ENCODE results near the gene TMEM200B.
"Not testable (repeated sequence)": the region's sequence is repeated elsewhere in the genome, so short reads cannot be mapped to it uniquely, and the experiment has no call there.

Gene TMEM200B

GRCh38 chr1:29123887-29124365 lies at the start of gene TMEM200B:
TSS of gene TMEM200B (minus strand) at chr1:29123903. CDS start at chr1:29121828, 2,075 bp downstream.
- no peak for DNase-seq

GRCh38 chr1:29172415-29172939 lies 48.8 kb upstream of the TMEM200B start:
- no peak for DNase-seq

GRCh38 chr1:29171521-29171920 lies 47.8 kb upstream of the TMEM200B start:
- DNase-seq: no peak

- no peak for DNase-seq
Measured at GRCh38 chr1:29171089-29171488, 47.4 kb upstream of the TMEM200B start.

GRCh38 chr1:29169976-29170375 lies 46.3 kb upstream of the TMEM200B start:
- no peak for DNase-seq

GRCh38 chr1:29167904-29168303 lies 44.2 kb upstream of the TMEM200B start:
- DNase-seq: no peak

GRCh38 chr1:29166291-29166878 lies 42.7 kb upstream of the TMEM200B start:
- no peak for DNase-seq

GRCh38 chr1:29164588-29164987 lies 40.9 kb upstream of the TMEM200B start:
- DNase-seq: no peak

GRCh38 chr1:29162476-29163138 lies 38.9 kb upstream of the TMEM200B start:
- no peak for DNase-seq

- DNase-seq: no peak
Measured at GRCh38 chr1:29162025-29162424, 38.3 kb upstream of the TMEM200B start.

GRCh38 chr1:29159773-29160172 lies 36.1 kb upstream of the TMEM200B start:
- DNase-seq: no peak

GRCh38 chr1:29157269-29157601 lies 33.5 kb upstream of the TMEM200B start:
- no peak for DNase-seq

- DNase-seq: no peak
Measured at GRCh38 chr1:29156543-29157268, 33.0 kb upstream of the TMEM200B start.

GRCh38 chr1:29152046-29152805 lies 28.5 kb upstream of the TMEM200B start:
- DNase-seq: no peak

GRCh38 chr1:29150346-29150745 lies 26.6 kb upstream of the TMEM200B start:
- not testable (repeated sequence) for DNase-seq

GRCh38 chr1:29148656-29149491 lies 25.2 kb upstream of the TMEM200B start:
- DNase-seq: no peak

- DNase-seq: no peak
Measured at GRCh38 chr1:29145739-29146437, 22.2 kb upstream of the TMEM200B start.

- no peak for DNase-seq
Measured at GRCh38 chr1:29144178-29144577, 20.5 kb upstream of the TMEM200B start.

- DNase-seq: no peak
Measured at GRCh38 chr1:29142714-29143113, 19.0 kb upstream of the TMEM200B start.

GRCh38 chr1:29136391-29136915 lies 12.8 kb upstream of the TMEM200B start:
- no peak for DNase-seq

- DNase-seq: no peak
Measured at GRCh38 chr1:29134695-29135028, 11.0 kb upstream of the TMEM200B start.
